Measurements from ENCODE around the gene BTBD2. TPM values are rescaled to one million over a fixed set of nuclear protein-coding genes. Genes with fewer than 3 reads are reported as not detected.

BTBD2 gene
- total and polyA plus RNA-seq, 2 donors (not counting 1 experiment from before 2014, with no cell fraction given), result 75.2 to 85.6 TPM

DNA sequence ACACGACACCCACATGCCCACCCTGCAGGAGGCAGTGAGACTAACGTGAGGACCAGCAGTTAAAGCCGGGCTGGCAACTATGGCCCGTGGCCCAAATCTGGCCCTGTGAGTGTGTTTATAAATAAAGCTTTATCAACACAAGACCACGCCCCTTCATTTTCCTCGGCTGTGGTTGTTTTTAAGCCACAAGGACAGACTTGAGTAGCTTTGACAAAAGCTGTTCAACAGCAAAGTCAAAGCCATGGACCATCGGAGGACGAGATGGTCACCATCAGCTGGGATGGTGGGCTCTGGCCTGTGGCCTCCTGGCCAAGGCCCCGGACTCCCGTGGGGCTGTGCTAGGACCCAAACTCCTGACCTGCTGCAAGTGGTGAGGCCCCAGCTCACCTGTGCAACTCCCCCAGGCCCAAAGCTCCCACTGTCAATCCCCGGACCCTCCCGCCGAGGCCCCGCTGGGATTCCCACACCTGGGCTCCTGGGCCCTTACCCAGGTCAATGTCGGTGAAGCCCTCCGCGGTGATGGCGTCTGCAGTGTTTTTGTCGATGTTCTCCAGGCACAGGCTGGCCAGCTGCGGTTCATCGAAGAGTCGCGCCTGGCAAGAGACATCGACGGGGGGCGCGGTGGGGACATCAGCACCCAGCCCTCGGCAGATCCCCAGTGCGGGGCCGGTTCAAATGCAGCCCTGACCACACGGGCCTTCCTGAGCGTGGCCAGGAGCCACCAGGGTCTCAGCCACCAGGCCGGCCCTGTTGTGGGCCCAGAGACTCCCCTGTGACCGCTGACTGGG is 25.1 kb downstream of the BTBD2 start:
- intact Hi-C loops (cut with micrococcal nuclease), result no loop called here
- H3K9me3 Mint-ChIP-seq (ENCODE audit: insufficient read depth), result no peaks in the 10 kb centered on the region
- TF ChIP-seq, protein P1, sequence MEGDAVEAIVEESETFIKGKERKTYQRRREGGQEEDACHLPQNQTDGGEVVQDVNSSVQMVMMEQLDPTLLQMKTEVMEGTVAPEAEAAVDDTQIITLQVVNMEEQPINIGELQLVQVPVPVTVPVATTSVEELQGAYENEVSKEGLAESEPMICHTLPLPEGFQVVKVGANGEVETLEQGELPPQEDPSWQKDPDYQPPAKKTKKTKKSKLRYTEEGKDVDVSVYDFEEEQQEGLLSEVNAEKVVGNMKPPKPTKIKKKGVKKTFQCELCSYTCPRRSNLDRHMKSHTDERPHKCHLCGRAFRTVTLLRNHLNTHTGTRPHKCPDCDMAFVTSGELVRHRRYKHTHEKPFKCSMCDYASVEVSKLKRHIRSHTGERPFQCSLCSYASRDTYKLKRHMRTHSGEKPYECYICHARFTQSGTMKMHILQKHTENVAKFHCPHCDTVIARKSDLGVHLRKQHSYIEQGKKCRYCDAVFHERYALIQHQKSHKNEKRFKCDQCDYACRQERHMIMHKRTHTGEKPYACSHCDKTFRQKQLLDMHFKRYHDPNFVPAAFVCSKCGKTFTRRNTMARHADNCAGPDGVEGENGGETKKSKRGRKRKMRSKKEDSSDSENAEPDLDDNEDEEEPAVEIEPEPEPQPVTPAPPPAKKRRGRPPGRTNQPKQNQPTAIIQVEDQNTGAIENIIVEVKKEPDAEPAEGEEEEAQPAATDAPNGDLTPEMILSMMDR (IDR thresholded peaks at IDR 0.05), result no peak
- TF ChIP-seq EZH2 (IDR thresholded peaks at IDR 0.05; ENCODE audit: borderline replicate concordance, insufficient read depth, low read depth, low read length, poor library complexity, severe bottlenecking), result no peak
- no peak overlapping the region for H3K4me2 ChIP-seq (replicated peaks; ENCODE audit: low read depth, low read length, poor library complexity, severe bottlenecking)
- peak overlapping the region; percentile 20 for H3K27ac Mint-ChIP-seq
- no peak overlapping the region for H3K9ac ChIP-seq (ENCODE audit: low read length)
- DNase-seq (no peak), ATAC-seq (ENCODE audit: low read depth) (no peak)
- no peaks in the 10 kb centered on the region for H3K4me1 ChIP-seq (ENCODE audit: control insufficient read depth in 2 of 2, insufficient read depth in 2 of 2, low read length in 2 of 2)
- H3K36me3 ChIP-seq (replicated peaks in 1 of 2; ENCODE audit: control extremely low read depth in 1 of 2, control insufficient read depth in 1 of 2, extremely low read depth in 1 of 2, insufficient read depth in 2 of 2, low read length in 1 of 2), result peaks cover 4 to 43% of the 10 kb centered on the region in 2 experiments
- no peak overlapping the region for H3K27ac ChIP-seq (ENCODE audit: low read length in 2 of 2)
- 95% methylated on average over 31 of the region's 34 CpGs for WGBS (ENCODE audit: insufficient coverage)
- peaks cover 0 to 4% (median 0%) of the 10 kb centered on the region in 3 donors for H3K9me3 ChIP-seq (ENCODE audit: control extremely low read depth in 1 of 3, control insufficient read depth in 2 of 3, insufficient read depth in 1 of 3, low read length in 2 of 3)
- H3K4me1 Mint-ChIP-seq, result peaks cover 2% of the 10 kb centered on the region
- H4K20me1 ChIP-seq (ENCODE audit: control insufficient read depth, insufficient read depth, low read length, poor library complexity, severe bottlenecking), result peaks cover 25% of the 10 kb centered on the region
- no peak overlapping the region for H3K4me3 ChIP-seq (ENCODE audit: control extremely low read depth in 1 of 5, extremely low read depth in 1 of 5, insufficient read depth in 1 of 5, low read depth in 2 of 5, low read length in 4 of 5)
- ChIA-PET CTCF (no interaction called here), POLR2A (no interaction called here)
- H3K4me3 Mint-ChIP-seq, result no peak overlapping the region
- peaks cover 7% of the 10 kb centered on the region for H3K79me2 ChIP-seq (ENCODE audit: control insufficient read depth, insufficient read depth, low read length)
- H3K27me3 ChIP-seq (replicated peaks in 1 of 4; ENCODE audit: control extremely low read depth in 1 of 4, control insufficient read depth in 3 of 4, insufficient read depth in 4 of 4, low read length in 3 of 4), result no peaks in the 10 kb centered on the region
- no peaks in the 10 kb centered on the region for H3K27me3 Mint-ChIP-seq
- no peak overlapping the region for H2AFZ ChIP-seq (ENCODE audit: insufficient read depth, low read depth, low read length, poor library complexity, severe bottlenecking)

DNA sequence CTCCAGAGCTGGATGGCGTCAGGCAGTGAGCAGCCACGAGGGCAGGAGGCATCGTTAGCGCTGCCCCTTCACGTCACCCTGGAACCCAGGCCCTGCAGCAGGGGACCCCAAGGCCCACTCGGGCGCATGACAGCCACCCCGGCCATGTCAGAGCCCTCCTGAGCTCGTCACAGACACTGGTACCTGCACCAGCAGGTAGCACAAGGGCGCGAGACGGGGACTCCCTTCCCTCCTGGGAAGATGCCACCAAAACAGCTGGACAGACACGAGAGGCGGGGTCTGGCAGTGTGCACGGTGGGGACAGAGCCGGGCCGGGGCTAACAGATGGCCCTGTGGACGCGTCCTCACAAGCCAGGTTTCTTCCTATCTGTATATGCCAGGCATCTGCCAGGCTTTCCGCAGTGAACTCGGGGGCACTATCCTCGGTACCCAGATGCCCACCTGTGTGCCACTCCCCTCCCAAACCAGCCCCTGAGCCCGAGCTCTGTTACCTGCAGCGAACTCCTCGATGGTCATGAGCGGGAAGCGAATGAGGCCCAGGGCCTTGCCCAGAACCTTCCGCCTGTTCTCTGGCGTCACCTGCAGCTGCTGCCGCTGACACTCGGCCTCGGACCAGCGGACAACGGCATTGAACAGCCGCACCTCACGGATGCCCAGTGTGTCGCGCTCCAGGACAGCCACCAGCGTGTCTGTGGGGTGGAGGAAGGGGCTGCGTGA is 25.8 kb downstream of the BTBD2 start:
- Histone ChIP-seq H3K9me3 (ENCODE audit: control extremely low read depth in 1 of 3, control insufficient read depth in 2 of 3, insufficient read depth in 1 of 3, low read length in 2 of 3) (peaks cover 0 to 4% (median 0%) of the 10 kb centered on the region in 3 donors), H3K4me3 (ENCODE audit: control extremely low read depth in 1 of 5, extremely low read depth in 1 of 5, insufficient read depth in 1 of 5, low read depth in 2 of 5, low read length in 4 of 5) (no peak overlapping the region), H4K20me1 (ENCODE audit: control insufficient read depth, insufficient read depth, low read length, poor library complexity, severe bottlenecking) (peaks cover 25% of the 10 kb centered on the region), H3K79me2 (ENCODE audit: control insufficient read depth, insufficient read depth, low read length) (peaks cover 7% of the 10 kb centered on the region), H3K36me3 (replicated peaks in 1 of 2; ENCODE audit: control extremely low read depth in 1 of 2, control insufficient read depth in 1 of 2, extremely low read depth in 1 of 2, insufficient read depth in 2 of 2, low read length in 1 of 2) (peaks cover 4 to 50% of the 10 kb centered on the region in 2 experiments), H3K4me1 (ENCODE audit: control insufficient read depth in 2 of 2, insufficient read depth in 2 of 2, low read length in 2 of 2) (no peaks in the 10 kb centered on the region), H3K27me3 (replicated peaks in 1 of 4; ENCODE audit: control extremely low read depth in 1 of 4, control insufficient read depth in 3 of 4, insufficient read depth in 4 of 4, low read length in 3 of 4) (no peaks in the 10 kb centered on the region), H2AFZ (ENCODE audit: insufficient read depth, low read depth, low read length, poor library complexity, severe bottlenecking) (no peak overlapping the region), H3K27ac (ENCODE audit: low read length in 2 of 2) (no peak overlapping the region), H3K9ac (ENCODE audit: low read length) (no peak overlapping the region), H3K4me2 (replicated peaks; ENCODE audit: low read depth, low read length, poor library complexity, severe bottlenecking) (no peak overlapping the region)
- CTCF ChIA-PET, result no interaction called here
- no peaks in the 10 kb centered on the region for H3K27me3 Mint-ChIP-seq
- no peak for TF ChIP-seq EZH2 (IDR thresholded peaks at IDR 0.05; ENCODE audit: borderline replicate concordance, insufficient read depth, low read depth, low read length, poor library complexity, severe bottlenecking)
- TF ChIP-seq, protein P1 (IDR thresholded peaks at IDR 0.05), result no peak
- peak overlapping the region; percentile 20 for H3K27ac Mint-ChIP-seq
- 96% methylated on average over 39 of the region's 40 CpGs for WGBS (ENCODE audit: insufficient coverage)
- intact Hi-C loops (cut with micrococcal nuclease), result no loop called here
- DNase-seq (no peak), ATAC-seq (ENCODE audit: low read depth) (no peak)
- H3K9me3 Mint-ChIP-seq (ENCODE audit: insufficient read depth), result no peaks in the 10 kb centered on the region
- peaks cover under 1% of the 10 kb centered on the region for H3K4me1 Mint-ChIP-seq
- no peak overlapping the region for H3K4me3 Mint-ChIP-seq
- POLR2A ChIA-PET, result interaction anchor here (0.5 kb wide), 2 partner anchors 44 to 96 kb away, joined by 7 to 9 read pairs; no protein-coding TSS in a partner anchor

All from B cell (primary cell).